Left ventricle myocardium inferior (tissue), 1 donor: Measurements from ENCODE around the gene COBLL1. TPM values are rescaled to one million over a fixed set of nuclear protein-coding genes. Genes with fewer than 3 reads are reported as not detected.

Source experiments
- DNase-seq: peaks from one replicate; pipeline ENCODE4 v3.0.0-alpha.2; 2020
- H3K27ac ChIP-seq: fragments of 200-600 bp; replicated peaks from 2 replicates; pipeline ENCODE4 v1.8.0; 2021
- H3K27me3 ChIP-seq: fragments of 200-600 bp; 2 replicates; pipeline ENCODE4 v1.8.0; 2021; ENCODE audit warnings: low read depth
- H3K36me3 ChIP-seq: fragments of 200-600 bp; 2 replicates; pipeline ENCODE4 v1.8.0; 2021
- H3K4me1 ChIP-seq: fragments of 200-600 bp; 2 replicates; pipeline ENCODE4 v1.8.0; 2021
- H3K4me3 ChIP-seq: fragments of 200-600 bp; 2 replicates; pipeline ENCODE4 v1.8.0; 2021; ENCODE audit warnings: mild to moderate bottlenecking, moderate library complexity
- H3K9me3 ChIP-seq: fragments of 200-600 bp; replicated peaks from 2 replicates; pipeline ENCODE4 v1.8.0; 2021
- CTCF ChIP-seq: fragments of 200-600 bp; IDR thresholded peaks from 2 replicates; pipeline ENCODE4 v1.8.0; 2021; ENCODE audit warnings: antibody characterized with exemption, mild to moderate bottlenecking, borderline replicate concordance
- intact Hi-C: fragments of 100-400 bp; cut with micrococcal nuclease; formaldehyde crosslinking; loops from one replicate; pipeline ENCODE4 v1.11.0; 2022
- total RNA-seq: library from RNA; stranded (reverse); fragmentation: NEBNext Ultra II Directional; extraction: Animal tissue kit (Norgen Biotek cat#: 25700); gene quantifications from one replicate; pipeline ENCODE4 v1.2.1, GENCODE V29; 2021
- donor health status: DM: no; HTN: yes; CAD: no; lungs with severe emphysema.

COBLL1 gene
- total RNA-seq, 1 donor from 2014 or later: 15.3 TPM

- H3K27me3 ChIP-seq: no peaks in the 10 kb centered on the region
- no peak for TF ChIP-seq CTCF
- H3K36me3 ChIP-seq: no peaks in the 10 kb centered on the region
- H3K27ac ChIP-seq: no peak overlapping the region
- H3K4me1 ChIP-seq: peaks cover 61% of the 10 kb centered on the region
- DNase-seq: no peak
- no peak overlapping the region for H3K4me3 ChIP-seq
- no peaks in the 10 kb centered on the region for H3K9me3 ChIP-seq
- intact Hi-C loops: no loop called here
These were observed 44.6 kb downstream of the COBLL1 start for GRCh38 chr2:164796999-164797398.

GRCh38 chr2:164794432-164795231 is 47.0 kb downstream of the COBLL1 start:
- no peaks in the 10 kb centered on the region for H3K27me3 ChIP-seq
- no peak for DNase-seq
- H3K27ac ChIP-seq: peak overlapping the region; percentile 70
- intact Hi-C loops: no loop called here
- TF ChIP-seq CTCF: no peak
- H3K9me3 ChIP-seq: no peaks in the 10 kb centered on the region
- H3K36me3 ChIP-seq: no peaks in the 10 kb centered on the region
- peak overlapping the region; percentile 8 for H3K4me3 ChIP-seq
- peaks cover 64% of the 10 kb centered on the region for H3K4me1 ChIP-seq

GRCh38 chr2:164794016-164794415 is 47.6 kb downstream of the COBLL1 start:
- DNase-seq: no peak
- peak overlapping the region; percentile 70 for H3K27ac ChIP-seq
- peak overlapping the region; percentile 8 for H3K4me3 ChIP-seq

GRCh38 chr2:164793529-164793928 is 48.1 kb downstream of the COBLL1 start:
- DNase-seq: no peak
- H3K4me3 ChIP-seq: no peak overlapping the region
- no peaks in the 10 kb centered on the region for H3K27me3 ChIP-seq
- no peaks in the 10 kb centered on the region for H3K9me3 ChIP-seq
- H3K36me3 ChIP-seq: no peaks in the 10 kb centered on the region
- H3K4me1 ChIP-seq: peaks cover 56% of the 10 kb centered on the region
- intact Hi-C loops: no loop called here
- TF ChIP-seq CTCF: no peak
- H3K27ac ChIP-seq: peak overlapping the region; percentile 70

More at GRCh38 chr2:164794016-164794415, 47.6 kb downstream of the COBLL1 start:
- H3K4me1 ChIP-seq: peaks cover 59% of the 10 kb centered on the region
- no peaks in the 10 kb centered on the region for H3K9me3 ChIP-seq
- no peak for TF ChIP-seq CTCF
- no peaks in the 10 kb centered on the region for H3K27me3 ChIP-seq
- H3K36me3 ChIP-seq: no peaks in the 10 kb centered on the region
- intact Hi-C loops: no loop called here

- peak overlapping the region; percentile 70 for H3K27ac ChIP-seq
- H3K9me3 ChIP-seq: no peaks in the 10 kb centered on the region
- no peak overlapping the region for H3K4me3 ChIP-seq
- no peak for DNase-seq
- H3K36me3 ChIP-seq: no peaks in the 10 kb centered on the region
- H3K4me1 ChIP-seq: peaks cover 50% of the 10 kb centered on the region
- no peaks in the 10 kb centered on the region for H3K27me3 ChIP-seq
- no peak for TF ChIP-seq CTCF
- intact Hi-C loops: no loop called here
These were observed 49.1 kb downstream of the COBLL1 start for GRCh38 chr2:164792316-164793170.
